ENCODE measurements around the gene ABCG2.

GRCh38 chr4:88041626-88042025 lies 116.8 kb downstream of the ABCG2 start:
- TF ChIP-seq CTCF (conservative IDR thresholded peaks at IDR 0.05; ENCODE audit: low read depth, low read length) (no peak), EZH2 (IDR thresholded peaks at IDR 0.05; ENCODE audit: borderline replicate concordance, low read depth, low read length, poor library complexity, severe bottlenecking) (no peak)
